HPDE6-E6E7 (cell line): ENCODE results near the gene SERPINB7.
A peak's percentile ranks its signal among the peaks of the same experiment; 100 is the strongest.

ENCODE experiments used
- DNase-seq: peaks from one replicate; pipeline ENCODE4 v3.0.0; 2011; ENCODE audit warnings: missing footprints; ENCODE audit errors: extremely low spot score

Gene SERPINB7

GRCh38 chr18:63844254-63844653, 69.0 kb downstream of the SERPINB7 start:
- no peak for DNase-seq

- no peak for DNase-seq
Observed at GRCh38 chr18:63848159-63848558, 72.9 kb downstream of the SERPINB7 start.

- DNase-seq = peak; percentile 44
Observed at GRCh38 chr18:63850020-63850419, 74.8 kb downstream of the SERPINB7 start.

- DNase-seq = peak; percentile 27
Observed at GRCh38 chr18:63850636-63851035, 75.4 kb downstream of the SERPINB7 start.
